Activated naive CD8-positive, alpha-beta T cell (primary cell): ENCODE measurements around the gene DGKE.

Experiments used
- H3K27ac Mint-ChIP-seq: one replicate; pipeline ENCODE4 v1.8.0; 2021; ENCODE audit warnings: mixed read lengths
- H3K27me3 Mint-ChIP-seq: one replicate; pipeline ENCODE4 v1.8.0; 2021; ENCODE audit warnings: mixed read lengths
- H3K36me3 Mint-ChIP-seq: one replicate; pipeline ENCODE4 v1.8.0; 2021; ENCODE audit warnings: mixed read lengths
- H3K4me1 Mint-ChIP-seq: one replicate; pipeline ENCODE4 v1.8.0; 2021; ENCODE audit warnings: low read depth, mixed read lengths
- H3K4me3 Mint-ChIP-seq: one replicate; pipeline ENCODE4 v1.8.0; 2021; ENCODE audit warnings: mild to moderate bottlenecking, mixed read lengths
- H3K9me3 Mint-ChIP-seq: one replicate; pipeline ENCODE4 v1.8.0; 2021; ENCODE audit warnings: low read depth, mixed read lengths

Gene DGKE

GRCh38 chr17:56917559-56918296, 83.8 kb downstream of the DGKE start:
- Mint-ChIP-seq H3K9me3 (peaks cover 9% of the 10 kb centered on the region), H3K27ac (no peak overlapping the region), H3K4me3 (no peak overlapping the region), H3K27me3 (no peaks in the 10 kb centered on the region), H3K4me1 (peaks cover 39% of the 10 kb centered on the region), H3K36me3 (no peaks in the 10 kb centered on the region)

- Mint-ChIP-seq H3K4me1 (peaks cover 39% of the 10 kb centered on the region), H3K27ac (no peak overlapping the region), H3K9me3 (peaks cover 9% of the 10 kb centered on the region), H3K27me3 (no peaks in the 10 kb centered on the region), H3K4me3 (no peak overlapping the region), H3K36me3 (no peaks in the 10 kb centered on the region)
Measured at GRCh38 chr17:56918916-56919315, 85.0 kb downstream of the DGKE start.
